SH-SY5Y (cell line): Measurements from ENCODE around the gene ADARB1.

Experiments
- GATA2 ChIP-seq: IDR thresholded peaks from 2 replicates; pipeline ENCODE4 v1.6.1; 2011; ENCODE audit warnings: mild to moderate bottlenecking, low read depth, low read length
- GATA3 ChIP-seq: IDR thresholded peaks from 2 replicates; pipeline ENCODE4 v1.6.1; 2011; ENCODE audit warnings: low read depth, mild to moderate bottlenecking, low read length, moderate library complexity

DNA sequence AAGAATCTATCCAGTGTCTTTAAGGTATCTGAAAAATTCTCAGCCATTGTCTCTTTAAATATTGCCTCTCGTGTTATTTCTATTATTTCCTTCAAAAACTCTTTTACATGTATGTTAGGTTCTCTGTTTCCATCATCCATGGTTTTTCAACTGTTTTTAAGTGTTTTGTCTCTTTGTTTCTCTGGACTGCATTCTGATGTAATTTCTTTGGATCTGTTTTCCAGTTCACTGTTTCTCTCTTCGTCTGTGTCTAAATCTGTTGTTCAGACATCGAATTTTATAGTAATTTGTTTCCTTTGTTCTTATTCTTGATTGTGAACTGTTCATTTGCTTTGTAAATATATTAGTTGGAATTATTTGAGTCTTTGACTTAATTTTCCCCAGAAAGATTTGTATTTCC lies 169.2 kb downstream of the ADARB1 start:
- TF ChIP-seq GATA2 (no peak), GATA3 (no peak)
